Activated naive CD8-positive, alpha-beta T cell treated with anti-CD3 and anti-CD28 coated beads, Interleukin-2, amount 50 U/mL, for 24 hours (primary cell): ENCODE measurements around the gene IQSEC3.

Source experiments
- ATAC-seq: fragments of 150-1000 bp; cut with Tn5 transposase; one replicate; pipeline ENCODE4 v1.10.0; 2021
- DNase-seq: peaks from one replicate; pipeline ENCODE4 v3.0.0; 2021
- H3K27ac Mint-ChIP-seq: one replicate; pipeline ENCODE4 v1.8.0; 2021; ENCODE audit warnings: mild to moderate bottlenecking, mixed read lengths
- H3K27me3 Mint-ChIP-seq: one replicate; pipeline ENCODE4 v1.8.0; 2021; ENCODE audit warnings: mixed read lengths
- H3K36me3 Mint-ChIP-seq: one replicate; pipeline ENCODE4 v1.8.0; 2021; ENCODE audit warnings: low read depth, mixed read lengths
- H3K4me1 Mint-ChIP-seq: one replicate; pipeline ENCODE4 v1.8.0; 2021; ENCODE audit warnings: mixed read lengths
- H3K4me3 Mint-ChIP-seq: one replicate; pipeline ENCODE4 v1.8.0; 2021; ENCODE audit warnings: mild to moderate bottlenecking, moderate library complexity, mixed read lengths
- H3K9me3 Mint-ChIP-seq: one replicate; pipeline ENCODE4 v1.8.0; 2021; ENCODE audit warnings: mixed read lengths

IQSEC3 gene

GRCh38 chr12:160858-161257 is 94.3 kb downstream of the IQSEC3 start:
- H3K27ac Mint-ChIP-seq: no peak overlapping the region
- H3K4me1 Mint-ChIP-seq: no peaks in the 10 kb centered on the region
- no peaks in the 10 kb centered on the region for H3K27me3 Mint-ChIP-seq
- ATAC-seq (no peak), DNase-seq (no peak)
- H3K4me3 Mint-ChIP-seq: no peak overlapping the region
- H3K9me3 Mint-ChIP-seq: no peaks in the 10 kb centered on the region
- H3K36me3 Mint-ChIP-seq: no peaks in the 10 kb centered on the region

- no peak overlapping the region for H3K4me3 Mint-ChIP-seq
- no peaks in the 10 kb centered on the region for H3K9me3 Mint-ChIP-seq
- DNase-seq (no peak), ATAC-seq (no peak)
- H3K36me3 Mint-ChIP-seq: no peaks in the 10 kb centered on the region
- H3K27ac Mint-ChIP-seq: no peak overlapping the region
- H3K27me3 Mint-ChIP-seq: no peaks in the 10 kb centered on the region
- H3K4me1 Mint-ChIP-seq: no peaks in the 10 kb centered on the region
These were observed 95.3 kb downstream of the IQSEC3 start for GRCh38 chr12:161823-162222.

- H3K27me3 Mint-ChIP-seq: no peaks in the 10 kb centered on the region
- no peak overlapping the region for H3K27ac Mint-ChIP-seq
- no peaks in the 10 kb centered on the region for H3K9me3 Mint-ChIP-seq
- DNase-seq (no peak), ATAC-seq (no peak)
- H3K4me1 Mint-ChIP-seq: no peaks in the 10 kb centered on the region
- H3K4me3 Mint-ChIP-seq: no peak overlapping the region
- no peaks in the 10 kb centered on the region for H3K36me3 Mint-ChIP-seq
These were observed 96.1 kb downstream of the IQSEC3 start for GRCh38 chr12:162467-163307.

GRCh38 chr12:163406-163986 is 96.9 kb downstream of the IQSEC3 start:
- no peak overlapping the region for H3K4me3 Mint-ChIP-seq
- no peaks in the 10 kb centered on the region for H3K36me3 Mint-ChIP-seq
- H3K9me3 Mint-ChIP-seq: no peaks in the 10 kb centered on the region
- DNase-seq (no peak), ATAC-seq (no peak)
- H3K27me3 Mint-ChIP-seq: no peaks in the 10 kb centered on the region
- peaks cover 1% of the 10 kb centered on the region for H3K4me1 Mint-ChIP-seq
- no peak overlapping the region for H3K27ac Mint-ChIP-seq

- ATAC-seq: no peak
- Mint-ChIP-seq H3K4me1 (peaks cover 8% of the 10 kb centered on the region), H3K4me3 (no peak overlapping the region), H3K27me3 (no peaks in the 10 kb centered on the region), H3K36me3 (no peaks in the 10 kb centered on the region), H3K27ac (no peak overlapping the region), H3K9me3 (no peaks in the 10 kb centered on the region)
- no peak for DNase-seq
These were observed 97.6 kb downstream of the IQSEC3 start for GRCh38 chr12:164207-164606.

- Mint-ChIP-seq H3K27ac (no peak overlapping the region), H3K4me1 (peaks cover 12% of the 10 kb centered on the region), H3K36me3 (no peaks in the 10 kb centered on the region), H3K9me3 (no peaks in the 10 kb centered on the region), H3K4me3 (no peak overlapping the region), H3K27me3 (no peaks in the 10 kb centered on the region)
- ATAC-seq (no peak), DNase-seq (no peak)
These were observed 99.3 kb downstream of the IQSEC3 start for GRCh38 chr12:165862-166368.

GRCh38 chr12:166425-167075 is 100.0 kb downstream of the IQSEC3 start:
- Mint-ChIP-seq H3K4me1 (peaks cover 13% of the 10 kb centered on the region), H3K4me3 (no peak overlapping the region), H3K36me3 (no peaks in the 10 kb centered on the region), H3K9me3 (no peaks in the 10 kb centered on the region), H3K27ac (no peak overlapping the region), H3K27me3 (no peaks in the 10 kb centered on the region)
- ATAC-seq: no peak
- DNase-seq: no peak

GRCh38 chr12:167959-168600 is 101.5 kb downstream of the IQSEC3 start:
- H3K9me3 Mint-ChIP-seq: no peaks in the 10 kb centered on the region
- no peak for ATAC-seq
- no peak overlapping the region for H3K4me3 Mint-ChIP-seq
- H3K27ac Mint-ChIP-seq: no peak overlapping the region
- no peaks in the 10 kb centered on the region for H3K27me3 Mint-ChIP-seq
- peaks cover 13% of the 10 kb centered on the region for H3K4me1 Mint-ChIP-seq
- no peaks in the 10 kb centered on the region for H3K36me3 Mint-ChIP-seq
- DNase-seq: no peak

GRCh38 chr12:168763-169525 is 102.4 kb downstream of the IQSEC3 start:
- H3K4me1 Mint-ChIP-seq: peaks cover 13% of the 10 kb centered on the region
- no peak for ATAC-seq
- no peaks in the 10 kb centered on the region for H3K36me3 Mint-ChIP-seq
- no peak overlapping the region for H3K4me3 Mint-ChIP-seq
- no peaks in the 10 kb centered on the region for H3K9me3 Mint-ChIP-seq
- no peaks in the 10 kb centered on the region for H3K27me3 Mint-ChIP-seq
- DNase-seq: peak; percentile 10
- H3K27ac Mint-ChIP-seq: no peak overlapping the region

GRCh38 chr12:169528-170370 is 103.2 kb downstream of the IQSEC3 start:
- Mint-ChIP-seq H3K27ac (no peak overlapping the region), H3K27me3 (no peaks in the 10 kb centered on the region), H3K9me3 (no peaks in the 10 kb centered on the region), H3K36me3 (no peaks in the 10 kb centered on the region), H3K4me1 (peaks cover 13% of the 10 kb centered on the region), H3K4me3 (no peak overlapping the region)
- DNase-seq (no peak), ATAC-seq (peak; percentile 20)

GRCh38 chr12:170371-171225 is 104.0 kb downstream of the IQSEC3 start:
- H3K36me3 Mint-ChIP-seq: no peaks in the 10 kb centered on the region
- no peaks in the 10 kb centered on the region for H3K27me3 Mint-ChIP-seq
- ATAC-seq: no peak

GRCh38 chr12:171276-171675 is 104.7 kb downstream of the IQSEC3 start:
- Mint-ChIP-seq H3K4me1 (peaks cover 13% of the 10 kb centered on the region), H3K27me3 (no peaks in the 10 kb centered on the region), H3K36me3 (no peaks in the 10 kb centered on the region), H3K4me3 (no peak overlapping the region), H3K9me3 (no peaks in the 10 kb centered on the region), H3K27ac (no peak overlapping the region)
- ATAC-seq (no peak), DNase-seq (no peak)

More at GRCh38 chr12:170371-171225, 104.0 kb downstream of the IQSEC3 start:
- Mint-ChIP-seq H3K4me3 (no peak overlapping the region), H3K9me3 (no peaks in the 10 kb centered on the region), H3K4me1 (peaks cover 13% of the 10 kb centered on the region), H3K27ac (no peak overlapping the region)
- DNase-seq: no peak
